IPS-20b (cell line): Measurements from ENCODE around the gene PDCD6IP.

ENCODE experiments used
- H3K27ac ChIP-seq: one replicate; pipeline ENCODE4 v1.5.1; 2013; ENCODE audit warnings: low read length
- H3K27me3 ChIP-seq: 2 replicates; pipeline ENCODE4 v1.6.1; 2013; ENCODE audit warnings: mild to moderate bottlenecking, low read length, inconsistent platforms; ENCODE audit not compliant: insufficient read depth
- H3K36me3 ChIP-seq: 2 replicates; pipeline ENCODE4 v1.6.1; 2013; ENCODE audit warnings: low read depth, mild to moderate bottlenecking, inconsistent platforms, low read length, moderate library complexity; ENCODE audit not compliant: insufficient read depth
- H3K4me1 ChIP-seq: 2 replicates; pipeline ENCODE4 v1.6.1; 2013; ENCODE audit warnings: mild to moderate bottlenecking, control low read depth, inconsistent platforms, low read length, moderate library complexity; ENCODE audit not compliant: insufficient read depth
- H3K4me3 ChIP-seq: 2 replicates; pipeline ENCODE4 v1.5.1; 2013; ENCODE audit warnings: mild to moderate bottlenecking, low read length, inconsistent platforms
- H3K9ac ChIP-seq: 2 replicates; pipeline ENCODE4 v1.6.1; 2013; ENCODE audit warnings: low read depth, mild to moderate bottlenecking, inconsistent platforms, low read length, moderate library complexity
- H3K9me3 ChIP-seq: 2 replicates; pipeline ENCODE4 v1.6.1; 2013; ENCODE audit warnings: mild to moderate bottlenecking, low read depth, low read length, inconsistent platforms; ENCODE audit not compliant: insufficient read depth

The PDCD6IP gene

GRCh38 chr3:33883538-33883950 is 85.1 kb downstream of the PDCD6IP start:
- Histone ChIP-seq H3K27me3 (no peaks in the 10 kb centered on the region), H3K4me3 (peak overlapping the region; percentile 36), H3K27ac (no peak overlapping the region), H3K36me3 (no peaks in the 10 kb centered on the region), H3K4me1 (peaks cover 18% of the 10 kb centered on the region), H3K9ac (peak overlapping the region; percentile 17; the same call in 1 of the 2 replicates), H3K9me3 (no peaks in the 10 kb centered on the region)

DNA sequence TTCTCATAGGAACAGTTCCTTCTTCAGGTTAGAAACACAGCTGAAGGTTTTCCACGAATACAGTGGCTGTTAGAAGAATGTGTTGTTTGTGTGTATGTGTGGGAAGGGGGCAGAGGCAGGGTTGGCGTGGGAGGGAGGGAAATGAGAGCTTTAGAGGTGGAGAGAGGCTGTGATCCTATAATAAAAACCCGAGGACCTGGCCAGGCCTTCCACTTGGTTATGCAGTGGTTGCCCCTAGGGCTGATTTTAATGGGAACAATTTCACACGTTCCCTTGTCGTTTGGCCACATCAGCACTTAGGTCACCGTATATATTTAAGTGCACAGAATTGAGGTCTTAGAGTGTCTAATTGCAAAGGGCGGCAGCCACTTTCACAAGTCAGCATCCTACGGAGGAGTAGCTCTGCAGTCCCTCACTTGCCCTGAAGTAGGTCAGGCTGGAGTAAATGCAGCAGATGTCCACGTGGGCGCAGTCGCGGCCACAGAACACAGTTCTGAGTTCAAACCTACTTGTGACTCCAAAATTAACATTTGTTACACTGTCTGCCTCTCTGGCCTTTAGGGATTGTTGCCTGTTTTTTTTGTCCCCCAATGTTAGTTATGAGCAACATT is 85.6 kb downstream of the PDCD6IP start:
- peak overlapping the region; percentile 17; the same call in 1 of the 2 replicates for H3K9ac ChIP-seq
- no peak overlapping the region for H3K27ac ChIP-seq
- H3K4me3 ChIP-seq, result peak overlapping the region; percentile 36; the same call in 1 of the 2 replicates
- no peaks in the 10 kb centered on the region for H3K27me3 ChIP-seq
- H3K36me3 ChIP-seq, result no peaks in the 10 kb centered on the region
- H3K9me3 ChIP-seq, result no peaks in the 10 kb centered on the region
- peaks cover 18% of the 10 kb centered on the region for H3K4me1 ChIP-seq

GRCh38 chr3:33884701-33885100 is 86.3 kb downstream of the PDCD6IP start:
- Histone ChIP-seq H3K27me3 (no peaks in the 10 kb centered on the region), H3K9me3 (no peaks in the 10 kb centered on the region), H3K4me1 (peaks cover 12% of the 10 kb centered on the region), H3K36me3 (no peaks in the 10 kb centered on the region), H3K4me3 (no peak overlapping the region), H3K9ac (no peak overlapping the region), H3K27ac (no peak overlapping the region)

GRCh38 chr3:33885496-33885895 is 87.1 kb downstream of the PDCD6IP start:
- H3K9ac ChIP-seq, result no peak overlapping the region
- H3K27ac ChIP-seq, result no peak overlapping the region
- no peaks in the 10 kb centered on the region for H3K9me3 ChIP-seq
- no peaks in the 10 kb centered on the region for H3K36me3 ChIP-seq
- H3K27me3 ChIP-seq, result no peaks in the 10 kb centered on the region
- peaks cover 4% of the 10 kb centered on the region; the same call in 1 of the 2 replicates for H3K4me1 ChIP-seq
- no peak overlapping the region for H3K4me3 ChIP-seq

GRCh38 chr3:33886015-33886414 is 87.6 kb downstream of the PDCD6IP start:
- no peaks in the 10 kb centered on the region for H3K36me3 ChIP-seq
- 0 out of 2 replicates have a peak, but pooled peaks cover 2% of the 10 kb centered on the region for H3K4me1 ChIP-seq
- H3K27ac ChIP-seq, result no peak overlapping the region
- H3K9me3 ChIP-seq, result no peaks in the 10 kb centered on the region
- H3K9ac ChIP-seq, result no peak overlapping the region
- H3K4me3 ChIP-seq, result no peak overlapping the region
- H3K27me3 ChIP-seq, result no peaks in the 10 kb centered on the region

DNA sequence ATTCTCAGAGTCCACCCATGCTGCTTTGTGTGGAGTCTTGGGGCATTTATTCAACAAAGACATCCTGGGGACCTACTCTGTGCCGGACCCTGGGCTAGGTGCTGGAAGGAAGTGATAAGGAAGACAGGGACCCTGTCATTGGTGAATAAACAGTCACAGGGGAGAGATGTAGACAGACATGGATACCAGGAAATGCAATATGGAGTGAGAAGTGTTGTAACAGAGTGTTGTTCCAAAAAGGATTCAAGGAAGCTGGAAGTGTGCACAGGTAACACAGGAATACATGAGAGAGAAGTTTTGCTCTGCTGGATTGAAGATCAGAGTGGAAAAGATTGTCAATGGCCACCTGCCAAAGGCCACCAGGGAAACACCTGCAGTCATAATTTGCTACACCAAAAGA is 89.0 kb downstream of the PDCD6IP start:
- Histone ChIP-seq H3K9me3 (no peaks in the 10 kb centered on the region), H3K9ac (no peak overlapping the region)

GRCh38 chr3:33889394-33890039 is 91.1 kb downstream of the PDCD6IP start:
- H3K27ac ChIP-seq, result no peak overlapping the region
- no peak overlapping the region for H3K9ac ChIP-seq
- H3K9me3 ChIP-seq, result no peaks in the 10 kb centered on the region
- no peaks in the 10 kb centered on the region for H3K36me3 ChIP-seq
- no peaks in the 10 kb centered on the region for H3K27me3 ChIP-seq
- no peak overlapping the region for H3K4me3 ChIP-seq
- H3K4me1 ChIP-seq, result no peaks in the 10 kb centered on the region

More for the DNA sequence above, 89.0 kb downstream of the PDCD6IP start:
- Histone ChIP-seq H3K27ac (no peak overlapping the region), H3K4me1 (0 out of 2 replicates have a peak, but pooled peaks cover 2% of the 10 kb centered on the region), H3K27me3 (no peaks in the 10 kb centered on the region), H3K4me3 (no peak overlapping the region), H3K36me3 (no peaks in the 10 kb centered on the region)

DNA sequence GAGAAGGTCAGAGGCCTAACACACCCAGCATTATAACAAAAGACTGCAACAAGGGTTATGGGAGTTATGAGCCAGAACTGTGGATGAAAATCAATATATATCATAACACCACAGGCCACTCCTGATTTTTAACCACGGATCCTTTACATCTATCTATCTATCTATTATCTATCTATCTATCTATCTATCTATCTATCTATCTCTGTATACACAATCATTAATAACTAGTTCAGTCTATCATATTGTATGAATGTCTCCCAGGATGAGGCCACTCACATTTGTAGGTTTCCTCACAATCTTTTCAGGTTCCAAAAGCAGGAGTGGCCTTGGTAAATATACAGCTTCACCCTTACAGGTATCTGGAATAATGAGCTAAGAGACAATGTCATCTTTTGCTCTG is 94.2 kb downstream of the PDCD6IP start:
- Histone ChIP-seq H3K36me3 (no peaks in the 10 kb centered on the region), H3K9me3 (no peaks in the 10 kb centered on the region), H3K27ac (no peak overlapping the region), H3K27me3 (no peaks in the 10 kb centered on the region), H3K4me1 (no peaks in the 10 kb centered on the region), H3K4me3 (no peak overlapping the region), H3K9ac (no peak overlapping the region)

DNA sequence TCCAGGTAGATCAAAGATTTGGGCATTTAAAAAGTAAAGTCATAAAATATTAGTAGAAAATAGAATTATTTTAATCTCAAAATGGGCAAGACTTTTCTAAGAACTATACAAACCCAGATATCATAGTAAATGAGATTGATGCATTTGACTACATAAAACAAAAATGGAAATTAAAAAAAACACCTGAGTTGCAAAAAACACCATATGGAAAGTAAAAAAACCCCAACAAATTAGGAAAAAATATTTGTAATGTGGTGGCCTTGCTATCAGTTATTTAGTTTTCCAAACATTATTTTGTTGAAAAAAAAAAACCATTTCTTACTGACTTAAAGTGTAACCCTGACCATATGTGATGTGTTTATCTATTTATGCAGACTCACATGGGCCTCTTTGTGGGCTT is 97.2 kb downstream of the PDCD6IP start:
- Histone ChIP-seq H3K9ac (no peak overlapping the region), H3K4me1 (no peaks in the 10 kb centered on the region), H3K36me3 (no peaks in the 10 kb centered on the region), H3K4me3 (no peak overlapping the region), H3K27me3 (no peaks in the 10 kb centered on the region), H3K9me3 (no peaks in the 10 kb centered on the region), H3K27ac (no peak overlapping the region)

DNA sequence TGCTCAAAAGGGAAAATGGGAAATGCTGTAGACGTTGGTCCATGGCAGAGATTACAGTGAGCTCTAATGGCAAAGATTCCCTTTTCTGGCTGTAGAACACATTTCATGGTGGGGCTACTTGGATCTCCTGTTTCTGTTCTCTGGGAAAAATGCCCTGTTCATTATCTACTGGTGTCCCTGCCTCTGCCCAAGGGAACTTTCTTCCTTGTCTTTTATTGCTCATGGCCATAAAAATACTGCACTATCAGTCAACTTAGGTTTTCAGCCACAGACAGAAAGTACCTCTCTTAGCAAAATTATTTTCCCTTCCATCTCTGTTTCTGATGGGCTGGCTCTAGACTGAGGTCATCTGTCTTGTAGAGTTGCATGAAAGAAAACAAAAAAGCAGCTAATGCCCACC is 98.9 kb downstream of the PDCD6IP start:
- H3K9ac ChIP-seq, result no peak overlapping the region
- H3K27me3 ChIP-seq, result no peaks in the 10 kb centered on the region
- no peaks in the 10 kb centered on the region for H3K9me3 ChIP-seq
- H3K4me1 ChIP-seq, result no peaks in the 10 kb centered on the region
- no peak overlapping the region for H3K4me3 ChIP-seq
- H3K27ac ChIP-seq, result no peak overlapping the region
- no peaks in the 10 kb centered on the region for H3K36me3 ChIP-seq

- Histone ChIP-seq H3K4me1 (no peaks in the 10 kb centered on the region), H3K9me3 (no peaks in the 10 kb centered on the region), H3K4me3 (no peak overlapping the region), H3K27ac (no peak overlapping the region), H3K36me3 (no peaks in the 10 kb centered on the region), H3K9ac (no peak overlapping the region), H3K27me3 (no peaks in the 10 kb centered on the region)
Observed at GRCh38 chr3:33898901-33899300, 100.5 kb downstream of the PDCD6IP start.

DNA sequence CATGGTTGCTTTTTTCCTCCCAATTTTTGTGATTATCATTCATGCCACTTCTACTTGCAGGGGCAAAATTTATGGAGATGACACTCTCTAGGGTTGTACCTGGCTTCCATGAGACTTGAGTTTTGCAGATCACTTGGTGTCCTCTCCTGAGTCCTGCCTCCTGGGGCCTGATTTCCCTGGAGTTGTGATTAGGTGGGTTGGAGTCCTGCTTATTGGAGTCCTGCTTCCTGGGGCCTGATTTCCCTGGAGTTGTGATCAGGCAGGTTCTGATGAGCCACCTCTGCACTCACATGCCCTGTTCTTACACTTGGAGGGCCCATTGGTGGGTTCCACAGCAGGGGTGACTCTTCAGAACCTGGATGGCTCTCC is 102.0 kb downstream of the PDCD6IP start:
- H3K9me3 ChIP-seq, result no peaks in the 10 kb centered on the region
- H3K4me1 ChIP-seq, result no peaks in the 10 kb centered on the region
- no peaks in the 10 kb centered on the region for H3K36me3 ChIP-seq
- H3K27me3 ChIP-seq, result no peaks in the 10 kb centered on the region
- no peak overlapping the region for H3K27ac ChIP-seq
- no peak overlapping the region for H3K4me3 ChIP-seq
- H3K9ac ChIP-seq, result no peak overlapping the region
